ENCODE data around the gene CASZ1.

CASZ1 gene

DNA sequence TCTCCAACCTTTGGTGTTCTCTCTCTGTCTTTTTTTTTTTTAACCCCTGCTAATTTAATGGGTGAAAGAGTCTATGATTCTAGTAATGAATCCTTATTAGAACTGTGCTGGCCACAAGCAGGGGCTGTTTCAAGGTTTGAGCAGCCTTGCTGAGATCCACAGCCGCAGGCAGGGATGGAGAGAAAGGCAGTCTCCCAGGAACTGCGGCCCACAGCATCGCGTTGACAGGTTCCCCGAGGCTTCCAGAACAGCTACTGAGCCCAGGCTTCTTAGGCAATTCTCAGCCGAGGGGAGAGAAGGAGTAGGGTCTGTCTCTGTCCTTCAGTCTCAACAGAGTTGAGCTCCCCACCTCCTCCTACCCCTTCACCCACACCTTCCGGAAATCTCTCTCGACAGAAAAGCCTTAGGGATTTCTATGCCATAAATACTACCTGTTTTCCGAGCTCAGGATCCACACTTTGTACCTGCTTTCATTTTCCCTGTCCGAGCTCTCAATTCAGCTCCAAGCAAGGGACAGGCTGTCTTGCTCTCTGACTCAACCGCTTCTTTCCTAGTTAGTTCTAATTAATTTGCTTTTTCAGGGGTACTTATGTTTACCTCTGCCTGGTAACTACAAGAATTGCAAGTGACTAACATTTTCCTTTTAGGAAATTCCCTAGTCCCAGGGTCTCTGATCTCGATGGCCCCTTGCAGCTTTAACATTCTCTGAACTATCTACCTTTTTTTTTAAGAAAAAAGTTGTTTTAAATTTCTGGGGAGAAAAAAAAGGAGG, 6.7 kb upstream of the CASZ1 start:
- TF ChIP-seq, protein P1, sequence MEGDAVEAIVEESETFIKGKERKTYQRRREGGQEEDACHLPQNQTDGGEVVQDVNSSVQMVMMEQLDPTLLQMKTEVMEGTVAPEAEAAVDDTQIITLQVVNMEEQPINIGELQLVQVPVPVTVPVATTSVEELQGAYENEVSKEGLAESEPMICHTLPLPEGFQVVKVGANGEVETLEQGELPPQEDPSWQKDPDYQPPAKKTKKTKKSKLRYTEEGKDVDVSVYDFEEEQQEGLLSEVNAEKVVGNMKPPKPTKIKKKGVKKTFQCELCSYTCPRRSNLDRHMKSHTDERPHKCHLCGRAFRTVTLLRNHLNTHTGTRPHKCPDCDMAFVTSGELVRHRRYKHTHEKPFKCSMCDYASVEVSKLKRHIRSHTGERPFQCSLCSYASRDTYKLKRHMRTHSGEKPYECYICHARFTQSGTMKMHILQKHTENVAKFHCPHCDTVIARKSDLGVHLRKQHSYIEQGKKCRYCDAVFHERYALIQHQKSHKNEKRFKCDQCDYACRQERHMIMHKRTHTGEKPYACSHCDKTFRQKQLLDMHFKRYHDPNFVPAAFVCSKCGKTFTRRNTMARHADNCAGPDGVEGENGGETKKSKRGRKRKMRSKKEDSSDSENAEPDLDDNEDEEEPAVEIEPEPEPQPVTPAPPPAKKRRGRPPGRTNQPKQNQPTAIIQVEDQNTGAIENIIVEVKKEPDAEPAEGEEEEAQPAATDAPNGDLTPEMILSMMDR (IDR thresholded peaks at IDR 0.05; ENCODE audit: insufficient read depth, low read length, missing control alignments) = no peak
- CTCF ChIA-PET = no interaction called here
- DNase-seq (ENCODE audit: low read depth, low spot score) = no peak
- no peak overlapping the region for H3K4me3 ChIP-seq (ENCODE audit: low read depth, low read length)
- POLR2A ChIA-PET = no interaction called here

- TF ChIP-seq, protein P1 (IDR thresholded peaks at IDR 0.05; ENCODE audit: insufficient read depth, low read length, missing control alignments) = no peak
- ChIA-PET CTCF (no interaction called here), POLR2A (no interaction called here)
- DNase-seq (ENCODE audit: low read depth, low spot score) = no peak
- H3K4me3 ChIP-seq (ENCODE audit: low read depth, low read length) = no peak overlapping the region
These were observed 4.3 kb upstream of the CASZ1 start for GRCh38 chr1:10800778-10801177.

DNA sequence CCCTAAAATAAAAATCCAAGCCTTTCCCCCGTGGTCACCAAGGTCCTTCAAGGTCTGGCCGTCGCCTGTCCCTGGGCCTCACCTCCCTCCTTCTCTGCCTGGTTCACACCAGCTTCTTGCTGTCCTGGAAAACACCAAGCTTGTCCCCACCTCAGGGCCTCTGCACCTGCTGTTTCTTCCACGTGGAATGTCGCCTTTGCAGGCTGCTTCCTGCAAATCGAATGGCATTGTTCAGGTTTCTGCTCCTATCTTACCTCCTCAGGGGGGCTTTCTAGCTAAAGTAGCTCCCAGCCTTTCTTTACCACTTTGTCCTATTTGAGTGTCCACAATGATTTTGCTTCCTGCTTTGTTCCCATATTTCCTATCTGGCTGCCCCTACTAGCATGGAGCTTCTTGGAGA, 3.3 kb upstream of the CASZ1 start:
- TF ChIP-seq, protein P1 (IDR thresholded peaks at IDR 0.05; ENCODE audit: insufficient read depth, low read length, missing control alignments) = no peak
- CTCF ChIA-PET = interaction anchor here (0.6 kb wide), 1 partner anchor 845 kb away, joined by 3 read pairs; no protein-coding TSS in a partner anchor

DNA sequence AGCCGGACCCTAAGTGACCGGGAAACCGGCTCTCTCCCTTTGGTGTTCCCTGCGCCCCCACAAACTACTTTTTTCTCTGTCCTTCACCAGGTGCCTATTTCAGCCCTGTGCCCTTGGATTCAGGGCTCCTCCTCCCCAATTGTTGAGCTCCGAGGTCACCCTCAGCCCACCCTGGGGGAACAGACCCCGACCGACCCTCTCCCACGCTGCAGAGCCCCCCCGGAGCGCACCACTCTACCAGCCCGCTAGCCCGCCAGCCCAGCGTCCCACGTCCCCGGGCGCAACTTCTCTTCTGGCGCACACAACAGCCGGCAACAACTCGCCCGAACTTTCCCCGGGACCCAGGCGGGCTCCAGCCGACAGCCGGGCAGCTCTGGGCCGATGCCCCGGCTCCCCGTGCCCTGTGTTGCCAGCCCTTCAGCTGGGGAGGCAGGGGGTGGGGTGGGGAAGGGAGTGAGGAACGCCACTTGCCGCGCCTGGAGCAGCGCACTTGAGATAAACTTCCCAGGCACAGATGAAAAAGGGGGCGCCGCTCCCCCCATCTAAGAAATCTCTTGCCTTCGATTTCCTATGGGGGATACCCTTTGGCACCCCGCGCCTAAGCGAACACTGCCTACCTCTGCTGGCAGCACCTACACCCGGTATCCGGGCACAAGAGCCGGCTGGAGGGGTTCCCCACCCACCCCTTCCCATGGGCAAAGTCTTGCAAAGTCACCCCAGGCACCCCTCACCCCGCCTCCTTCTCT, 997 bp downstream of the CASZ1 start:
- no peak for DNase-seq (ENCODE audit: low read depth, low spot score)
- POLR2A ChIA-PET = no interaction called here
- CTCF ChIA-PET = interaction anchor here (1.2 kb wide), 2 partner anchors 10 to 267 kb away, joined by 3 to 4 read pairs; no protein-coding TSS in a partner anchor

More for the DNA sequence above, 3.3 kb upstream of the CASZ1 start:
- no peak overlapping the region for H3K4me3 ChIP-seq (ENCODE audit: low read depth, low read length)
- DNase-seq (ENCODE audit: low read depth, low spot score) = no peak
- POLR2A ChIA-PET = no interaction called here

DNA sequence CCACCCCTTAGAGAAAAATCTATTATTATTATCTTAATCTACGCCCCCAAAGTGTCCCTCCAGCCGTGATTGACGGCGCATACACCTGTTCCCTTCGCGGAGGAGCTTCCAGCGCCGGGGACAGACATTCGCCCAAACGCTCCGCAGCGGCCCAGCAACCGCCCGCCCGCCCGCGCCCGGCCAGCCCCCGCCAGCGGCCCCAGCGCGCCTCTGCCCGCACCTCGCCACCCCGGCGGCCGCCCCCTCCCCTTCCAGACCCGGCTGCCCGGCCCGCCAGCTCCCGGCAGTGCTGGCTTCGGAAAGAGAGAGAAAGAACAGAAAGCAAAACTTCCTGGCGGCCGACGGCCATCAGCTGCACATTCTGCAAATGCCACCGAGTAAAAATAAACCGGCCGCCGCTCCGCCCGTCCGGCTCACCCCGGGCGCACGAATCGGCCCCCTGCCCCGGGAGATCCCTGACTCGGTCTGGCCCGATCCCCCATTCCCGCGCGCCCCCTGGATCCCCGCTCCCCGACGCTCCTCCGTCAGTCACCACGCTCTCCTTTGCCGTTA, 1.6 kb downstream of the CASZ1 start:
- POLR2A ChIA-PET = no interaction called here
- CTCF ChIA-PET = interaction anchor here (1.2 kb wide), 2 partner anchors 9 to 266 kb away, joined by 3 to 4 read pairs; no protein-coding TSS in a partner anchor
- no peak for DNase-seq (ENCODE audit: low read depth, low spot score)
- peak overlapping the region; percentile 49 for H3K4me3 ChIP-seq (ENCODE audit: low read depth, low read length)
- TF ChIP-seq, protein P1 (IDR thresholded peaks at IDR 0.05; ENCODE audit: insufficient read depth, low read length, missing control alignments) = no peak

More for the DNA sequence above, 997 bp downstream of the CASZ1 start:
- peak overlapping the region; percentile 49 for H3K4me3 ChIP-seq (ENCODE audit: low read depth, low read length)
- TF ChIP-seq, protein P1 (IDR thresholded peaks at IDR 0.05; ENCODE audit: insufficient read depth, low read length, missing control alignments) = no peak

All from AG04449 (cell line).